HK-2 (cell line): ENCODE results near the gene TP53I13.
A peak's percentile ranks its signal among the peaks of the same experiment; 100 is the strongest.

Source experiments
- DNase-seq: peaks from one replicate; pipeline ENCODE4 v3.0.0-alpha.2; 2018; ENCODE audit not compliant: unreplicated experiment

Gene TP53I13

DNA sequence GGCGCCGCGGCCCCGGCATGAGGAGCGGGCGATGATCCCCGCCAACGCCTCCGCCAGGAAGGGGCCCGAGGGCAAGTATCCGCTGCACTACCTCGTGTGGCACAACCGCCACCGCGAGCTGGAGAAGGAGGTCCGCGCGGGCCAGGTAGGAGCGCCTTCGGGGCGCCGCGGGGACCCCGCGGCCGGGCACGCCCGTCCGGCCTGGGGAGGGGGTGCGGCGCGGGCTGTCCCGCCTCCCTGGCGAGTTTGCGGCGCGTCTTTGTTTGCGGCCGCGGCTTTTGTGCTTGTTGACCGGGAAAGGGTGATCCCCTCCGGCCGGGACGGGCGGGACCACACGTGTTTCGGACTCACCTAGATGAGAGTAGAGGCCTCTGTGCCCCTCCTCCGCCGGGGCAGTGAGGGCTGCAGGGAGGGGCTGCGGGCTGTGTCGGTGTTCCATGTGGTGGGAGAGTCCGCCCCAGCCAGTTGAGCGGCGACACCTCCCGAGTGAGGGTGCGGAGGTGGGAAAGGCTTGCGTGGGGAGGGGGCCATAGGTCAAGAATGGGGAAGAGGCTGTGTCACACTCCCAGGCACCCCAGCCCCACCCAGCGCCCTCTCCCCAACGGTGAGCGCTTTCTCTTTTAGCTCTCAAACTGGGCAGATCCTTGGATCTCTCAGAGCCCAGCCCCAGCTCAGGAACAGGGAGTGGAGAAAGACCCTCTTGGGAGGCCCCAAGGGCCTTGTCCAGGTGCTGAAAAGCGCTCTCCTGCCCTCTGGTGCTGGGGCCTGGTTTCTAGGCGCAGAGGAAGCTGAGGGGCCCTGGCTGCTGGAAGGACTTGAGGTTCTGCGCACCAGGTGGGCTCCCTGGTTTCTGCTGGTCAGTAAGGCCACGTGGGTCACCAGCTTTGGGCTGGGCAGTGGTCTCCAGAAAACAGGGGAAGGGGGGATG lies 25.4 kb downstream of the TP53I13 start:
- peak; percentile 31 for DNase-seq

DNA sequence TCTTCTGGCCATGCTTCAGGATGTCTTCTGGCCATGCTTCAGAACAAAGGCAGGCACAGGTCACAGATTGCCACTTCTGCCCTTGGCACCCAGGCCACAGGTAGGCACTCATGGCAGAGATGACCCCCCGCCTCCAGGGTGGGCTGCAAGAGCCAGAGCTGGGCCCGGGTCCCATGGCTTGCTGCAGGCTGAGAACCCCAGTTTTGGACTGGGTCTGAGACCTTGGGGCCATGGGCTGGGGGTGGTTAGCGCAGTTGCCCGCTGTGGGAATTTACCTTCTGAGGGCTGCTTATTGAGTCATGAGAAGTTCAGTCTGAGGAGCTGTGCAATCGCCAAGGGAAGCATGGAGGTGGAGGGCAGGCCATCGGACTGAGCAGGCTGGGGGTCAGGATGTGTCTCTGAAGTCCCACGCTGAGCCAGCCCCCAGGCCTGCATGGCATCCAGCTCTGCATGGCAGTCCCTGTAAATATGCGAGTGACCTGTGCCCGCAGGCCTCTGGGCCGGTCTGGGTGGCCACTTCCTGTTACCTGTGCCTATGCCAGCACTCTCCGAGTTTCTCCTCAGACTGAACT lies 26.1 kb downstream of the TP53I13 start:
- DNase-seq, result no peak

DNA sequence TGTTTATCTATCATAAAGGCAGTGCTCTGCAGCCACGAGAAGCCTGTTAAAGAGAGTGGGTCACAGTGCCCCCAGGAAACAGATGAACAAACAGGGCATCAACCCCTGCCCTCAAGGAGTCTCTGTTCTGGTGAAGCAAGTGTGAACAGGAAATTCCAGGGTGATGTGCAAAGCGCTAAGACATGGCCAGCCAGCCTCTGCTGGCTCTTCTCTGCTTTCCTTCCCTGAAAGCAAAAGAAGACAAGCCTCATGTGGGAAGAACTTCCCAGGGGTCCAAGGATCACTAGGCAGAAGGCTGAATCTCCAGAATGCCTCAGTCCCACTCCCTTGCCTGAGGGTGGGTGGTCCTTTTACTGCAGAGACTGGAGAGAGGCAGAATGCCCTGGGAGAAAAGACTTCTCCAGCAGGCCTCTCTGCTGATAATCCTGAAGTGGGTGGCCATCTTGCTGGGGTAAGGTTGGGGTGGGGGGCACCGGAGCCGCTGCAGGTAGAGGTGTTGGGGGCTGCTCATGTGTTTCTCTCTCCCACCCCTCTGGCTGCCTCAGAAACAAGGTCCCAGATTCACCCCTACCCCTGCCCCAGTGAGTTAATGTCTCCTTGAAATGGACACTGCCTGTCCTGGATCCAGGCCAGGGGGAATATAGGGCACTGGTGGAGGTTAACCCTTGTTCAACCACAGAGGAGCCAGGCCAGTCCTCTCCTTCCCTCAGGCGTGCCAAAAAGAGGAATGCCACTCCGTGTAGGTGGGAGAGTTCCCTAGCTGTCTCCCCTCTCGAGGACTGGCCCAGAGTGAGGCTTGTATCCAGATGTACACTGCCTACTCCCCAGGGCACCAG lies 26.8 kb downstream of the TP53I13 start:
- no peak for DNase-seq

DNA sequence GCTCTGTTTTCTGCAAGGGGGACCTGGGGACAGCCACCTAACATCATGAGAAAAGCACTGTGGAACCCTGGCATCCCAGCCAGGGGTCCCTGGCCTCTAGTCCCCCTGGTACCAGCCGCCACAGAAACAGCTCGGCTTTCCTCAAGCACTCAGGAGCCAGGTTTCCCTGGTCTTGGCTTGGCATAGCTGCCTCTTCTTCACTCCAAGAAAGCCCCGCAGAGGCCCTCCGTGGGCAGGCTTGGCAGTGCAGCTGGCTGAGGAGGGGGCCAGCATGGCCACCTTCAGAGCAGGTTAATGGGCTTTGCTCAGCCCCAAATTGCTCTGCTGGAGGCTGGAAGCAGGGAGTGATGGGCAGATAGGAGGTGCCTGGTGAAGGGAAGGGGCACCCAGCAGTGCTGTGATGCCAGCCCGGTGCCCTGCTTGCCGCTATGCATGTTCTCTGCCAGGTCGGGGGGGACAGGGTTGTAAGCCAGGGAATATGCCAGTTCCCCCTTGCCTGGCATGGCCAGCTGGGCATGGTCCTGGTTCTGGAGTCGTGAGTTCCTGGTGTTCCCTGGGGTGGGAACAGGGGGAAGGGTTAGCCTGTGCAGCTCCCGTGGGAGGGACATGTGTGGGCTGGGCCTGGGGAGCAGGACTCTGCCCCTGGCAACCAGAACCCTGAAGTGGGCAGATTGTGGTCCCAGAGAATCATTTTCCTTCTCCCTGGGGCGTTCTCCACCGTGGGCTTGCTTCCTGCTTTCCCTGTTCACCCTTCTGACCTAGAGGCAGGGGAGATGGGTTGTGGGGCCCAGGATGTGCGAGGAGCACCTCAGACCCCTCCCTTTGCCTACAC lies 27.7 kb downstream of the TP53I13 start:
- no peak for DNase-seq

DNA sequence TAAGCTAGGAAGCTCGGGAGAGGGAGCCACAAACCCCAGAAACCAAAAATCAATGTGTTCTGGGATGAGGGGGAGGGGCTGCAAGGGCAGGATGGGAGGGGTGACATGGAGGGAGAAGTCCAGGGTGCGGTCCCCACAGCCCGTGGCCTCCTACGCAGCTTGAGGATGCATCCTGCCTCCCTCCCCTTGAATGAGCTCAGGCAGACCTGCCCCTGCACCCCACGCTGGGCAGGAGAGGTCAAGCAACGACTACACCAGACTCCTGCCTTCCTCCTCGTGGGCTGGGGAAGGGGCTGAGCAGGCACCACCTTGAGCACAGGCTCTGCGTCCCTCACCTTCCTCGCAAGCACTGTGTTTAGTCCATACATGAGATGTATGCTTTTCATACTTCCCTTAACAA lies 28.3 kb downstream of the TP53I13 start:
- DNase-seq, result no peak

DNA sequence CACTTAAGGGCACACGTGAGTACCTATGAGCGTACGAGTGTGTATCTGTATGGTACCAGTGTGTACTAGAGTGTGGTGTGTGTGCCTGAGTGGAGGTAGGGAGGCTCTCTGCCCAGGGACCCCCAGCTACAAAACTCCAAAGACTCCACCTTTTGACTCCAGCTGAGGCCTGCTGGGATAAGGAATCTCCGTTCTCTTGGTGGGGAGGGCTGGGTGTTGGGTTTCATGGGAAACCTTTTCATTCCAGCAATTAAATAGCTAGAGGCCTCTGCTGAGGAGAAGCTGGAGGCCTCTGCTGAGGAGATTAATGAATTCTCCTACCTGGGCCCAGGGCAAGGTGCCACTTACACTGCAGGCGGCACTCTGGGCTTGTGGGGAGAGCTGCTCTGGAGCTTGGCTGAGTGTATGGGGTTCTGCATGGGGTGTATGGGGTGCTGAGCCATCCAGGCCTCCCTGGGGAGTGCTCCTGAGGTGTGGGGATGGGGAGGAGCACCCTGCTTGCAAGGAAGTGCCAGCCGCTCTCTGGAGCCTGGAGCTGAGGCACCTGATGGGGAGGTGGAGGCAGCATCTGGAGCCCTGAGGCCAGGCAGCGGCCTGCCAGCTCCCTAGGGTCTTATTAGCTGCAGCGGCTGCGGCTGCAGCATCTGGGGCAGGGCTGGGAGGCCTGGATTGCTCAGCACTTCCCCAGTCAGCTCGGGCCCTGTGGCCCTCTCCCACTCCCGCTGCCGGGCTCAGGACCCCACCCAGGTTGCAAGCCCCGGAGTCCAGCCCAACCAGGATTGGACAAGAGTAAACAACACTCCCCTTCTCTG lies 29.1 kb downstream of the TP53I13 start:
- no peak for DNase-seq

DNA sequence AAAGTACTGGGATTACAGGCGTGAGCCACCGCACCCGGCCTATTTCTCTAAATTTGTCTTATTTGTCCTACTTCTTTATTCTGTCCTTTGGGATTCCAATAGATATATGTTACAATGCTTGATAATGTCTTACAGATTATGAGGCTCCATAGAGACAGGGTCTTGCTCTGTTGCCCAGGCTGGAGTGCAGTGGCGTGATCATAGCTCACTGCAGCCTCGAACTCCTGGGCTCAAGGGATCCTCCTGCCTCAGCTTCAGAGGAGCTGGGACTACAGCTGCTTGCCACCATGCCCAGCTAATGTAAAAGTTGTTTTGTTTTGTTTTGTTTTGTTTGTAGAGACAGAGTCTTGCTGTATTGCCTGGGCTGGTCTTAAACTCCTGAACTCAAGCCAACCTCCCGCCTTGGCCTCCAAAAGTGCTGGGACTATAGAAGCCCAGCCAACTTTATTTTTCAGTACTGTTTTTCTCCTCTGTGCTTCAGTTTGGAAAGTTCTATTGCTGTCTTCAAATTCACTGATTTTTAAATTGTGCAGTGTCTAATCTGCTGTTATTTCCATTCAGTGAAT lies 34.7 kb downstream of the TP53I13 start:
- DNase-seq, result no peak

DNA sequence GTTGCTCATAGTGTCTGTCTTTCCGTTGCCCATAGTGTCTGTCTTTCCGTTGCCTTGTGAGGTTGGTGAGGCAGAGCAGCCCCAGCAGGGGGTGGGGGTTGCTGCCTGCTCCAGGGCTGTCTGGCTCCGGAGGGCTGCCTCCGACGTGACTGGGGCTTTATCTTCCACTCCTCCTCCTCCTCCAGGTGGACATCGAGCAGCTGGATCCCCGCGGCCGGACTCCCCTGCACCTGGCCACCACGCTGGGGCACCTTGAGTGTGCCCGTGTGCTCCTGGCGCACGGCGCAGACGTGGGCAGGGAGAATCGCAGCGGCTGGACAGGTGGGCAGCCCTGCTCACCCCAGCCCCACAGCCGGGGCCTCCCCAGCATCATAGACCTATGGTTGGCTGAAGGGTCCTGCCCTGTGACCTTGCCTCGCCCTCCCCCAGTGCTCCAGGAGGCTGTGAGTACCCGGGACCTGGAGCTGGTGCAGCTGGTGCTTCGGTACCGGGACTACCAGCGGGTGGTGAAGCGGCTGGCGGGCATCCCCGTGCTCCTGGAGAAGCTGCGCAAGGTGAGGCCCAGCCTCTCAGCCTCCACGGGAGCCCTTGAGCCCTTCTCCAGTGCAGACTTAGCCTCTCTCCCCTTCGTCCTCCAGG lies 39.2 kb downstream of the TP53I13 start:
- DNase-seq, result no peak

DNA sequence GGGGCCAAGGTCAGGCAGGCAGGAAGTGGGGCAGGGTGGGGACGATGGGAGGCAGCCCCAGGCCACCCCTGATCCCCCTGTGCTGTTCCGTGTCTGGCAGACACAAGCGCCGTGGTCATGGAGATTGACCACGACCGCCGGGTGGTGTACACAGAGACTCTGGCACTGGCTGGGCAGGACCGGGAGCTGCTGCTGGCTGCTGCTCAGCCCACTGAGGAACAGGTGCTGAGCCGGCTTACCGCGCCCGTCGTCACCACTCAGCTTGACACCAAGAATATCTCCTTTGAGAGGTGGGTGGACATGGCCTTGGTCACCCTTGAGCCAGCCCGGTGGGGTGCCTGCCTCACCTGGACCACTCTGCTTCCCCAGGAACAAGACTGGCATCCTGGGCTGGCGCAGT lies 40.5 kb downstream of the TP53I13 start:
- no peak for DNase-seq

DNA sequence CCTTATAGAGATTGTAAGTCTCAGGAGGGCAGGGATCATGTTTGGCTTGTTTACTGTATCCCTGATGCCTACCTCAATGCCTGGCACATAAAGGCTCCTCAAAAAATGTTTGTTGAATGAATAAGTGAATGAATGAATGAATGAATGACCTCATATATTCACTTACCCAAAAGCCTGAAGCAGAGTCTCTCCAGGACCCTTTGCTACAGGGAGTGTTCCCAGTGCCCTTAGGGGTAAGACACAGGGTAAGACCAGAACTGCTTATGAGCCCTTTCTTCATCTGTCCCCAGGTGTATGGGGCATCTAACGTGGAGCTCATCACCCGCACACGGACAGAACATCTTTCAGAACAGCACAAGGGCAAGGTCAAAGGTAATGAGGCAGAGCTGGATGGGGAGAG lies 41.9 kb downstream of the TP53I13 start:
- DNase-seq, result no peak

DNA sequence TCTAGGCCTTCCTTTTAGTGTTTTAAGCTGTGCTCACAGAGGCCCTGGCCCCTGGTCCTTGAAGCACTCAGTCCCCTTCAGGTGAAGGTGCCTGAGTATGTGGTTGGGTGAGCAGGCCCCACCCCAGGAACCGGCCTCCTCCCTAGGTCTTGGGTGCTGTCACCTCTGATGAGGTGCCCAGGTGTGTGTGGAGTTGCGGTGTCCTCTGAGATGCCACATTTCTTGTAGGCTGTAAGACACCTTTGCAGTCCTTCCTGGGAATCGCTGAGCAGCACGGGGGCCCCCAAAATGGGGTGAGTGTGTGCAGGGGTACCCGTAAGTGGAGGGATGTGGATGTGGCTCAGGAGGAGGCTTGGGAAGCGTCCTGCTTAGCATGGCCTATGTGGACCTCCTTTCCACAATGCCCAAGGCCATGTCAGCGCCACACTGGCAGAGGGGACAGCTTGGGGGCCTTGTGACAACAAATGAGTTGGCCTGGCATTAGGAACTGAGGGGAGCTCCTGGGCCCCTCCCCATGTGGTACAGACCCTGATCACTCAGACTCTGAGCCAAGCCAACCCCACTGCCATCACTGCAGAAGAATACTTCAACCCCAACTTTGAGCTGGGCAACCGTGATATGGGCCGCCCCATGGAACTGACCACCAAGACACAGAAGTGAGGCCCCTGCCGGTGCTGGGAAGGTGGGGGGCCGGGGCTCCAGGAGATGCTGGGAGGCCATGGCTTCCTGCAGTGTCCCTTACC lies 43.0 kb downstream of the TP53I13 start:
- DNase-seq, result no peak

DNA sequence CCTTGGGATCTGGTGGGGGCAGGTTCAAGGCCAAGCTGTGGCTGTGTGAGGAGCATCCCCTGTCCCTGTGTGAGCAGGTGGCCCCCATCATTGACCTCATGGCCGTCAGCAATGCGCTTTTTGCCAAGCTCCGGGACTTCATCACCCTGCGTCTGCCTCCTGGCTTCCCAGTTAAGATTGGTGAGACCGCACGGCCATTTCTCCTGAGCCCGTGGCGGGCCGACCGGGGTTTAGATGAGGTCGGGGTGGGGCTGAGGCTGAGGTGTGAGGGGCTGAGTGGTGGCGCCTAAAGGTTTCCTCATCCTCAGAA lies 43.5 kb downstream of the TP53I13 start:
- no peak for DNase-seq

DNA sequence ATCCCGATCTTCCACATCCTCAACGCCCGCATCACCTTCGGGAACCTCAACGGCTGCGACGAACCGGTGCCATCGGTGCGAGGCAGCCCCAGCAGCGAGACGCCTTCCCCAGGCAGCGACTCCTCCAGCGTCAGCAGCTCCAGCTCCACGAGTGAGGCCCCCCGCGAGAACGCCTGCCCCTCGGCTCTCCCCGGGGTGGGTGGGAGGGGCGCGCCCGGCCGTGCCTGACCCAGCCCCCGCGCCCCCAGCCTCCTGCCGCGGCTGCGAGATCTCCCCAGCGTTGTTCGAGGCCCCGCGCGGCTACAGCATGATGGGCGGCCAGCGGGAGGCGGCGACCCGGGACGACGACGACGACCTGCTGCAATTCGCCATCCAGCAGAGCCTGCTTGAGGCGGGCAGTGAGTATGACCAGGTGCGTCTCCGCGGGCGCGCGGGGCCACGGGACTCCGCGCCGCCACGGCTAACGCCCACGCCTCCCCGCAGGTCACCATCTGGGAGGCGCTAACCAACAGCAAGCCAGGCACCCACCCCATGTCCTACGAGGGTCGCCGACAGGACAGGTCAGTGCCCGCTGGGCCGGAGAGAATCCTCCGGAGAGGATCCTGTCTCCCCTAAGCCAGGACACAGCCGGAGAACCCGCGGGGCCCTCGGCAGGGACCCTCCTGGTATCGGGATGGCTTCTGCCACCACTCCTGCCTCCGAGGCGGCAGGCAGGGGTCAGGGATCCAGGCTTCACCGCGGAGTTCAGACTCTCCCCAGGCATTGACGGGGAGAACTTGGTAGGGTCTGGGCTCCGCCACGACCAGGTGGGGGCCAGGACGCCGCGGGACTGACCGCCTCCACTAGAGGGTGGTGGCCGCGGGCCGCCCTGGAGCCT lies 44.1 kb downstream of the TP53I13 start:
- DNase-seq, result no peak

DNA sequence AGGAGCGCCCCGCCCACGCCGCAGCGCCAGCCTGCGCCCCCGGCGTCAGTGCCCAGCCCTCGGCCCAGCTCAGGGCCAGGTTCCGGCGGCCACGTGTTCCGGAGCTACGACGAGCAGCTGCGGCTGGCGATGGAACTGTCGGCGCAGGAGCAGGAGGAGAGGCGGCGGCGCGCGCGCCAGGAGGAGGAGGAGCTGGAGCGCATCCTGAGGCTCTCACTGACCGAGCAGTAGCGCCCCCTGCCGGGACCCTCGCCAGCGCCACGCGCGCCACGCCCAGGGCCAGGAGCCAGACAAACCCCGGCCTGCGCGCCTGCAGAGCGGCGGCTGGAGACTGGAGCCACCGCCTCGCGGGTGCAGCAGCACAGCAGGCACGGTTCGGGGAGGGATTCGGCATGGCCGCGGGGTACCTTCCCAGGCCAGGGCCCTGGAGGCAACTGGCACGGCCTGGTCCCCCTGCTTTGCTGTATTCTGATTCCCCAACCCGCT lies 44.9 kb downstream of the TP53I13 start:
- DNase-seq, result no peak

DNA sequence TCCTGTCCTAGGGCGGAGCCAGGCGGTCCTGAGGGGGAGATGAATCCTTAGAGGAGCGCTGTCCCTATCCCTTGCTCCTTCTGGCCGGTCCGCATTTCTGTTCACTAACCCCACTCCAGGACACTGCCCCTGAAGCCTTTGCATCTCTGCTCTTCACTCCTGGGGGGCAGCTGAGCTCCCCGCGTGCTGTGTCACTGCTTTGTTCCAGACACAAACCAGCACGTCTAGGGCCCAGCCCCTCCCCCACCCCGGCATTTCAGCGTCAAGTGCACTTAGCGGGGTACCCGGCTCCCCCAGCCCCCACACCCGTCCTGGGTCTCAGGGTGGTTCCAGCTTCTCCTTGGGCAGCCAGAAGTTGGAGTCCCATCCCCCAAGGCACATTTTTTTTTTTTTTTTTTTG lies 45.4 kb downstream of the TP53I13 start:
- no peak for DNase-seq

DNA sequence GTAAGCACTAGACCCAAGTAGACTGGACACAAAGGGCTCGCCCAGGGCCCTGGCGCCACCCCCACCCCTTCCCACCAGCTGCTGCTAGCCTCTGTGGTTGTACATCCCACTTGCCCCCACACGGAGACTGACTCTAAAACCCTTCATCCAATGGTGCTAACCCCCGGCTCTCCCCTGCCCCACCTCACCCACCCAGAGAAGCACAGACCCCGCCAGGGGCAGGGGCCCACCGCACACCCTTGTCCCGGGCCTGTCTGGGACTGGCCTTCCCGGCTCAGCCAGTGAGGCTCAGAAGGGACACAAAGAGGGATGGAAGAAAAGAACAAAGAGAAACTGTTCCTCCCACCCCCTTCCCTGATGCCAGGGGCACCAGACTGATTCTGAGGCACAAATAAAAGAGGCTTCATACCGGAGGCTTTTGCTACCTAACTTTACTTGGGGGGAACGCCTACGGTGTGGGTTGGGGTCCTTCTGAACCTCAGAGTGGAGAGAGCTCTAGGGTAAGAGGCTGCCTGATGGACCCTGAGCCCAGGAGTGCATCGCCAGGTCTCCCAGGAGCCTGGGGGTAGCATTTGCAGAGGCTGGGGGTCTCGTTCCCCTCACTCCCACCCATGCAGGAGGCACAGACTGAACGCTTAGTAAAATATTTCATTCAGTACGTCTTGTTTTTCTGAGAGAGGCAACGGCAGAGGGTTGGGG lies 46.0 kb downstream of the TP53I13 start:
- no peak for DNase-seq

DNA sequence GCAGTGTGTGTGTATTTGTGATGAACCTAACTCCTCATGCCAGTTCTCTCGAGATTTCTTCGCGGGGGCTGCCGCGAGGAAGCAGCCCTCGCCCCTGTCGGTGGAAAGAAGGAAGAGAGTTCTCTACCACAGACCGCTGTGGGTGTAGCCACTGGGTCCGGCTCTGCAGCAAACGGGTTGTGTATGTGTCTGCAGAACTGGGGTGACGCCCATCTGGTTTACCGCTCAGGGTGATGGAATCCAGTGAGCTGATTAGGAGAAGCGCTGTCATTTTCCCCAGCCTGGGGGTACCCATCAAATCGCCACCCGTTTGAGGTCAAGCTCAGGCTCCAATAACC lies 46.5 kb downstream of the TP53I13 start:
- no peak for DNase-seq
